H1 (cell line): ENCODE data around the gene DENND1A. TPM values are rescaled to one million over a fixed set of nuclear protein-coding genes. Genes with fewer than 3 reads are reported as not detected.

Experiments used
- ASH2L ChIP-seq: fragments of 200-600, 300-600 bp; sonication (generic); IDR thresholded peaks from one replicate; pipeline ENCODE4 v1.7.1; 2017; ENCODE audit warnings: low read length
- BACH1 ChIP-seq: IDR thresholded peaks from 2 replicates; pipeline ENCODE4 v1.6.1; 2012; ENCODE audit warnings: low read length, improper control_type of control experiment
- BRCA1 ChIP-seq: IDR thresholded peaks from 2 replicates; pipeline ENCODE4 v1.6.1; 2012; ENCODE audit warnings: low read depth, low read length, improper control_type of control experiment
- CTBP2 ChIP-seq: IDR thresholded peaks from 2 replicates; pipeline ENCODE4 v1.7.0; 2011; ENCODE audit warnings: borderline replicate concordance, mild to moderate bottlenecking, moderate library complexity, mixed read lengths, low read length; ENCODE audit not compliant: insufficient read depth, insufficient read length
- E2F6 ChIP-seq: IDR thresholded peaks from 2 replicates; pipeline ENCODE4 v1.6.1; 2012; ENCODE audit warnings: inconsistent platforms
- EP300 ChIP-seq, 2 experiments: IDR thresholded peaks; 1 replicate in 1 of 2; 2 replicates in 1 of 2; pipeline ENCODE4 v1.6.1; 2011 to 2012; ENCODE audit warnings: low read depth in 2 of 2, low read length in 2 of 2, mild to moderate bottlenecking in 2 of 2, borderline replicate concordance in 1 of 2, inconsistent platforms in 1 of 2, moderate library complexity in 1 of 2
- EZH2 ChIP-seq: fragments of 200-600 bp; sonication (generic); IDR thresholded peaks from 2 replicates; pipeline ENCODE4 v1.7.1; 2012; ENCODE audit warnings: low read depth, mild to moderate bottlenecking, moderate library complexity, low read length, inconsistent platforms; ENCODE audit not compliant: severe bottlenecking
- HDAC2 ChIP-seq, 2 experiments: fragments of 300-600 bp in 1 of 2; sonication (generic) in 1 of 2; IDR thresholded peaks; 2 replicates each; pipeline ENCODE4 v1.6.1; 2011 to 2012; ENCODE audit warnings: low read depth in 2 of 2, low read length in 2 of 2, mild to moderate bottlenecking in 2 of 2, moderate library complexity in 2 of 2, borderline replicate concordance in 1 of 2, inconsistent platforms in 1 of 2
- JUN ChIP-seq: IDR thresholded peaks from 2 replicates; pipeline ENCODE4 v1.6.1; 2011; ENCODE audit warnings: low read depth, mild to moderate bottlenecking, improper control_type of control experiment, low read length
- JUND ChIP-seq: IDR thresholded peaks from 2 replicates; pipeline ENCODE4 v1.6.1; 2011; ENCODE audit warnings: mild to moderate bottlenecking, improper control_type of control experiment, low read length
- KDM4A ChIP-seq: IDR thresholded peaks from one replicate; pipeline ENCODE4 v1.7.1; 2012; ENCODE audit warnings: low read depth, mild to moderate bottlenecking, moderate library complexity, low read length, inconsistent platforms; ENCODE audit not compliant: severe bottlenecking
- POLR2AphosphoS5 ChIP-seq: IDR thresholded peaks from 2 replicates; pipeline ENCODE4 v1.6.1; 2011; ENCODE audit warnings: low read depth, low read length
- RBBP5 ChIP-seq: IDR thresholded peaks from 2 replicates; pipeline ENCODE4 v1.7.1; 2012; ENCODE audit warnings: low read depth, mild to moderate bottlenecking, inconsistent platforms, low read length, moderate library complexity, borderline replicate concordance
- RFX5 ChIP-seq: IDR thresholded peaks from 2 replicates; pipeline ENCODE4 v1.6.1; 2011; ENCODE audit warnings: low read depth, low read length, improper control_type of control experiment, borderline replicate concordance
- SP1 ChIP-seq: IDR thresholded peaks from 2 replicates; pipeline ENCODE4 v1.6.1; 2011; ENCODE audit warnings: low read depth, low read length
- SP4 ChIP-seq: IDR thresholded peaks from 2 replicates; pipeline ENCODE4 v1.6.1; 2012; ENCODE audit warnings: low read length, inconsistent platforms
- TAF1 ChIP-seq: IDR thresholded peaks from 2 replicates; pipeline ENCODE4 v1.6.1; 2011; ENCODE audit warnings: mild to moderate bottlenecking, low read depth, low read length
- USF2 ChIP-seq: IDR thresholded peaks from 2 replicates; pipeline ENCODE4 v1.6.1; 2011; ENCODE audit warnings: low read length, improper control_type of control experiment
- YY1 ChIP-seq: IDR thresholded peaks from 2 replicates; pipeline ENCODE4 v1.6.1; 2011; ENCODE audit warnings: low read depth, mild to moderate bottlenecking, low read length
- ZNF274 ChIP-seq: IDR thresholded peaks from 2 replicates; pipeline ENCODE4 v1.7.0; 2012; ENCODE audit warnings: low read length, borderline replicate concordance; ENCODE audit errors: extremely low read depth
- polyA plus RNA-seq, 7 experiments: library from polyadenylated mRNA; depleted of rRNA in 3 of 7; stranded (reverse) in 5 of 7; unstranded in 2 of 7; fragments of >200 nt in 5 of 7; fragments of 200-250 nt in 2 of 7; gene quantifications; 1 replicate in 5 of 7; 2 replicates in 1 of 7; 4 replicates in 1 of 7; pipeline versions ENCODE4 v1.2.1 to v1.2.3, GENCODE V29; 2011 to 2013; ENCODE audit warnings: missing spikeins in 2 of 7, mixed read lengths in 2 of 7
- total RNA-seq: library from RNA; stranded (reverse); fragmentation: NEBNext Ultra II Directional; extraction: Animal tissue kit (Norgen Biotek cat#: 25700); gene quantifications from 2 replicates; pipeline ENCODE4 v1.2.1, GENCODE V29; 2021
- TF ChIP-seq, protein P1 (sequence below): IDR thresholded peaks from 2 replicates; pipeline ENCODE4 v1.6.1; 2012; ENCODE audit warnings: inconsistent platforms

DENND1A gene
- total and polyA plus RNA-seq, 2 of the 8 experiments (the other 6 are each of a cell fraction or from before 2014, with no cell fraction given): 24.1 to 26.4 TPM

- TF ChIP-seq YY1 (peak; percentile 51; the same call in 1 of the 2 replicates), EZH2 (no peak), BRCA1 (no peak), JUND (no peak), EP300 (IDR thresholded peaks at IDR 0.05; ENCODE audit: borderline replicate concordance in 1 of 2, low read depth in 2 of 2, low read length in 2 of 2) (no peak), HDAC2 (IDR thresholded peaks at IDR 0.05; ENCODE audit: borderline replicate concordance in 1 of 2, low read depth in 2 of 2, low read length in 2 of 2) (peak in 1 of 2 experiments; percentile 86; a peak in 1 of 4 replicates), TAF1 (peak; percentile 60), RFX5 (no peak), BACH1 (no peak), CTBP2 (no peak), ASH2L (peak; percentile 39), KDM4A (peak; percentile 68), POLR2AphosphoS5 (no peak), ZNF274 (no peak), SP1 (0 out of 2 replicates have a peak, but pooled peaks have one; percentile 9), USF2 (no peak), E2F6 (peak; percentile 88), RBBP5 (peak; percentile 79; the same call in 1 of the 2 replicates), SP4 (no peak), JUN (no peak)
- TF ChIP-seq, protein P1, sequence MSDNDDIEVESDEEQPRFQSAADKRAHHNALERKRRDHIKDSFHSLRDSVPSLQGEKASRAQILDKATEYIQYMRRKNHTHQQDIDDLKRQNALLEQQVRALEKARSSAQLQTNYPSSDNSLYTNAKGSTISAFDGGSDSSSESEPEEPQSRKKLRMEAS: peak; percentile 86
These were observed at the start of gene DENND1A (continued) for GRCh38 chr9:123929870-123930831.
